ENCODE results near the gene RPL6. TPM values are rescaled to one million over a fixed set of nuclear protein-coding genes. Genes with fewer than 3 reads are reported as not detected.

Gene RPL6
- total and polyA plus RNA-seq, 9 of the 15 experiments (the other 6 are each of a cell fraction or from before 2014, with no cell fraction given), result 1,519 to 3,103 (median 2,396) TPM

GRCh38 chr12:112409064-112409905 is at the start of gene RPL6 (continued):
- TF ChIP-seq ZBTB43 (CRISPR knock-in tag; IDR thresholded peaks at IDR 0.05) (no peak), STAG1 (CRISPR knock-in tag; IDR thresholded peaks at IDR 0.05; ENCODE audit: borderline replicate concordance) (no peak), HNRNPLL (IDR thresholded peaks at IDR 0.05; ENCODE audit: low read depth, low read length, poor library complexity, severe bottlenecking) (peak; percentile 11), POLR2H (tag; IDR thresholded peaks at IDR 0.05; ENCODE audit: low read depth) (peak; percentile 97), POLR2A (conservative IDR thresholded peaks at IDR 0.05) (peak; percentile 99), ZNF324 (CRISPR knock-in tag; IDR thresholded peaks at IDR 0.05) (no peak), RBBP5 (IDR thresholded peaks at IDR 0.05; ENCODE audit: borderline replicate concordance, insufficient read depth, low read length, poor library complexity, severe bottlenecking) (peak; percentile 98), PTBP1 (IDR thresholded peaks at IDR 0.05; ENCODE audit: low read depth, low read length) (peak; percentile 70; the same call in 1 of the 2 replicates), ATF7 (IDR thresholded peaks at IDR 0.05) (peak; percentile 79; the same call in 1 of the 2 replicates), MCM2 (IDR thresholded peaks at IDR 0.05; ENCODE audit: low read depth) (no peak), ZNF77 (CRISPR knock-in tag; IDR thresholded peaks at IDR 0.05) (no peak), TSC22D4 (tag; IDR thresholded peaks at IDR 0.05) (no peak), MXI1 (IDR thresholded peaks at IDR 0.05; ENCODE audit: low read depth, low read length) (no peak), KDM2B (CRISPR knock-in tag; IDR thresholded peaks at IDR 0.05) (no peak), PHTF2 (CRISPR knock-in tag; IDR thresholded peaks at IDR 0.05) (no peak), KDM1A (IDR thresholded peaks at IDR 0.05) (peak; percentile 87 to 93), ZNF3 (CRISPR knock-in tag; IDR thresholded peaks at IDR 0.05) (no peak), DACH1 (IDR thresholded peaks at IDR 0.05; ENCODE audit: partially characterized antibody) (no peak), BHLHE40 (IDR thresholded peaks at IDR 0.05; ENCODE audit: low read length) (no peak), ZNF316 (IDR thresholded peaks at IDR 0.05) (0 out of 2 replicates have a peak, but pooled peaks have one; percentile 20), ETS1 (conservative IDR thresholded peaks at IDR 0.05; ENCODE audit: control insufficient read depth, low read depth, low read length) (no peak; the same call in 1 of the 2 replicates), ZNF12 (CRISPR knock-in tag; IDR thresholded peaks at IDR 0.05) (no peak), TCF7 (IDR thresholded peaks at IDR 0.05; ENCODE audit: borderline replicate concordance) (0 out of 2 replicates have a peak, but pooled peaks have one; percentile 36), RNF2 (IDR thresholded peaks at IDR 0.05) (no peak)
- TF ChIP-seq, protein P1, sequence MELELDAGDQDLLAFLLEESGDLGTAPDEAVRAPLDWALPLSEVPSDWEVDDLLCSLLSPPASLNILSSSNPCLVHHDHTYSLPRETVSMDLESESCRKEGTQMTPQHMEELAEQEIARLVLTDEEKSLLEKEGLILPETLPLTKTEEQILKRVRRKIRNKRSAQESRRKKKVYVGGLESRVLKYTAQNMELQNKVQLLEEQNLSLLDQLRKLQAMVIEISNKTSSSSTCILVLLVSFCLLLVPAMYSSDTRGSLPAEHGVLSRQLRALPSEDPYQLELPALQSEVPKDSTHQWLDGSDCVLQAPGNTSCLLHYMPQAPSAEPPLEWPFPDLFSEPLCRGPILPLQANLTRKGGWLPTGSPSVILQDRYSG (tag; conservative IDR thresholded peaks at IDR 0.05; ENCODE audit: low read depth), result no peak
- TF ChIP-seq, protein P2, sequence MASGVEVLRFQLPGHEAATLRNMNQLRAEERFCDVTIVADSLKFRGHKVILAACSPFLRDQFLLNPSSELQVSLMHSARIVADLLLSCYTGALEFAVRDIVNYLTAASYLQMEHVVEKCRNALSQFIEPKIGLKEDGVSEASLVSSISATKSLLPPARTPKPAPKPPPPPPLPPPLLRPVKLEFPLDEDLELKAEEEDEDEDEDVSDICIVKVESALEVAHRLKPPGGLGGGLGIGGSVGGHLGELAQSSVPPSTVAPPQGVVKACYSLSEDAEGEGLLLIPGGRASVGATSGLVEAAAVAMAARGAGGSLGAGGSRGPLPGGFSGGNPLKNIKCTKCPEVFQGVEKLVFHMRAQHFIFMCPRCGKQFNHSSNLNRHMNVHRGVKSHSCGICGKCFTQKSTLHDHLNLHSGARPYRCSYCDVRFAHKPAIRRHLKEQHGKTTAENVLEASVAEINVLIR (CRISPR knock-in tag; IDR thresholded peaks at IDR 0.05), result no peak

Data from K562 (cell line).